Fibroblast of lung (primary cell): ENCODE data around the gene CORO2B. TPM values are rescaled to one million over a fixed set of nuclear protein-coding genes. Genes with fewer than 3 reads are reported as not detected.

Experiments
- DNase-seq, 2 donors: peaks; one replicate each; pipeline versions ENCODE4 v3.0.0 to v3.0.0-alpha.2; 2010; ENCODE audit warnings: low read depth in 2 of 2
- H2AFZ ChIP-seq: 2 replicates; pipeline ENCODE4 v1.5.1; 2012; ENCODE audit warnings: low read length, control low read depth, inconsistent platforms
- H3K27ac ChIP-seq: 2 replicates; pipeline ENCODE4 v1.5.1; 2011; ENCODE audit warnings: low read length, control low read depth; ENCODE audit not compliant: insufficient read depth
- H3K27me3 ChIP-seq: 2 replicates; pipeline ENCODE4 v1.5.1; 2011; ENCODE audit warnings: mild to moderate bottlenecking, low read length; ENCODE audit not compliant: control insufficient read depth, insufficient read depth
- H3K36me3 ChIP-seq: 2 replicates; pipeline ENCODE4 v1.5.1; 2011; ENCODE audit warnings: low read length; ENCODE audit not compliant: control insufficient read depth, insufficient read depth
- H3K4me1 ChIP-seq: 2 replicates; pipeline ENCODE4 v1.5.1; 2011; ENCODE audit warnings: low read length; ENCODE audit not compliant: control insufficient read depth, insufficient read depth; ENCODE audit errors: extremely low read depth
- H3K4me2 ChIP-seq: 2 replicates; pipeline ENCODE4 v1.5.1; 2011; ENCODE audit warnings: low read length, control low read depth; ENCODE audit not compliant: insufficient read depth; ENCODE audit errors: extremely low read depth
- H3K4me3 ChIP-seq, 4 experiments: fragments of 200-600 bp in 1 of 4; sonication (generic) in 1 of 4; replicated peaks in 1 of 4; 2 replicates each; pipeline ENCODE4 v1.5.1; 2011 to 2016; ENCODE audit warnings: low read length in 4 of 4, low read depth in 3 of 4, mild to moderate bottlenecking in 3 of 4, control low read depth in 2 of 4, inconsistent platforms in 1 of 4, mixed read lengths in 1 of 4; ENCODE audit not compliant: insufficient read depth in 1 of 4; ENCODE audit errors: control extremely low read depth in 1 of 4
- H3K79me2 ChIP-seq: 2 replicates; pipeline ENCODE4 v1.5.1; 2012; ENCODE audit warnings: mild to moderate bottlenecking, low read length, inconsistent platforms; ENCODE audit not compliant: control insufficient read depth, insufficient read depth
- H3K9ac ChIP-seq: 2 replicates; pipeline ENCODE4 v1.5.1; 2011; ENCODE audit warnings: mild to moderate bottlenecking, low read length, control low read depth; ENCODE audit not compliant: insufficient read depth
- H3K9me3 ChIP-seq: 2 replicates; pipeline ENCODE4 v1.5.1; 2012; ENCODE audit warnings: low read depth, low read length; ENCODE audit not compliant: control insufficient read depth, insufficient read depth
- H4K20me1 ChIP-seq: 2 replicates; pipeline ENCODE4 v1.5.1; 2011; ENCODE audit warnings: low read length; ENCODE audit not compliant: control insufficient read depth, insufficient read depth; ENCODE audit errors: extremely low read depth
- EZH2 ChIP-seq: IDR thresholded peaks from 2 replicates; pipeline ENCODE4 v1.5.1; 2012; ENCODE audit warnings: low read length, control low read depth, mild to moderate bottlenecking; ENCODE audit errors: missing control alignments
- polyA plus RNA-seq, 2 donors: library from polyadenylated mRNA; depleted of rRNA in 1 of 2; stranded (reverse) in 1 of 2; unstranded in 1 of 2; fragments of >200 nt; gene quantifications; 2 replicates each; pipeline ENCODE4 v1.2.1, GENCODE V29; 2011 to 2012; ENCODE audit warnings: missing spikeins in 1 of 2
- total RNA-seq: library from RNA; depleted of rRNA; stranded (reverse); fragments of >200 nt; gene quantifications from 2 replicates; pipeline ENCODE4 v1.2.1, GENCODE V29; 2014
- TF ChIP-seq, protein P1 (sequence below), 2 donors: IDR thresholded peaks in 1 of 2; conservative IDR thresholded peaks in 1 of 2; 1 replicate in 1 of 2; 2 replicates in 1 of 2; pipeline ENCODE4 v1.5.1; 2011 to 2012; ENCODE audit warnings: low read length in 2 of 2, control low read depth in 1 of 2, inconsistent platforms in 1 of 2, low read depth in 1 of 2, mild to moderate bottlenecking in 1 of 2

CORO2B gene
- total and polyA plus RNA-seq, 2 donors (not counting 1 experiment from before 2014, with no cell fraction given) = 17.5 to 25.3 TPM

- no peak for DNase-seq
- H3K79me2 ChIP-seq = no peaks in the 10 kb centered on the region
- H3K27me3 ChIP-seq = no peaks in the 10 kb centered on the region
- H3K36me3 ChIP-seq = peaks cover 18% of the 10 kb centered on the region
- no peak overlapping the region for H3K9ac ChIP-seq
- no peak overlapping the region for H2AFZ ChIP-seq
- no peak overlapping the region for H3K4me3 ChIP-seq
- no peaks in the 10 kb centered on the region for H3K9me3 ChIP-seq
- no peak overlapping the region for H3K27ac ChIP-seq
- H4K20me1 ChIP-seq = no peaks in the 10 kb centered on the region
- TF ChIP-seq, protein P1, sequence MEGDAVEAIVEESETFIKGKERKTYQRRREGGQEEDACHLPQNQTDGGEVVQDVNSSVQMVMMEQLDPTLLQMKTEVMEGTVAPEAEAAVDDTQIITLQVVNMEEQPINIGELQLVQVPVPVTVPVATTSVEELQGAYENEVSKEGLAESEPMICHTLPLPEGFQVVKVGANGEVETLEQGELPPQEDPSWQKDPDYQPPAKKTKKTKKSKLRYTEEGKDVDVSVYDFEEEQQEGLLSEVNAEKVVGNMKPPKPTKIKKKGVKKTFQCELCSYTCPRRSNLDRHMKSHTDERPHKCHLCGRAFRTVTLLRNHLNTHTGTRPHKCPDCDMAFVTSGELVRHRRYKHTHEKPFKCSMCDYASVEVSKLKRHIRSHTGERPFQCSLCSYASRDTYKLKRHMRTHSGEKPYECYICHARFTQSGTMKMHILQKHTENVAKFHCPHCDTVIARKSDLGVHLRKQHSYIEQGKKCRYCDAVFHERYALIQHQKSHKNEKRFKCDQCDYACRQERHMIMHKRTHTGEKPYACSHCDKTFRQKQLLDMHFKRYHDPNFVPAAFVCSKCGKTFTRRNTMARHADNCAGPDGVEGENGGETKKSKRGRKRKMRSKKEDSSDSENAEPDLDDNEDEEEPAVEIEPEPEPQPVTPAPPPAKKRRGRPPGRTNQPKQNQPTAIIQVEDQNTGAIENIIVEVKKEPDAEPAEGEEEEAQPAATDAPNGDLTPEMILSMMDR (conservative IDR thresholded peaks at IDR 0.05 in 1 of 2, IDR thresholded peaks at IDR 0.05 in 1 of 2; ENCODE audit: low read depth in 1 of 2, low read length in 2 of 2) = no peak
- TF ChIP-seq EZH2 = no peak
- H3K4me2 ChIP-seq = no peak overlapping the region
- no peaks in the 10 kb centered on the region for H3K4me1 ChIP-seq
Measured at GRCh38 chr15:68715111-68715510, 136.3 kb downstream of the CORO2B start.

DNA sequence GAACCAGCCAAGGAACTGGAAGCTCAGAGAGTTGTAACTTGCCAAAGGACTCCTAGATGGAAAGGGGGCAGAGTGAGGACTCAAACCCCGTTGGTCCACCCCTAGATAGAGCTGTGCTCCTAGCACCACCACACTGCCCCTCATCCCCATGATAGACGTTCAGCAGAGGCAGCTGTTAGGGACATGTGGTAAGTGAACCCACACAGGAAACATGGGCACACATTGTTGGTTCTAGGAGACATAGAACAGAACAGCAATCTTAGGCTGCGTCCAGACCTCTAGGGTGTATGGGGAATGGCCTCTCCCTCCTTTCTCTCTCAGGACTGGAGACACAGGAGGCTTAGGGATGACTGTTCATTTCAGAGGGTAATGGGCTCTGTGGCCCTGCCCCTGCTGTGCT lies 139.2 kb downstream of the CORO2B start:
- H3K9me3 ChIP-seq = no peaks in the 10 kb centered on the region
- H3K36me3 ChIP-seq = peaks cover 11% of the 10 kb centered on the region
- DNase-seq = no peak
- no peak overlapping the region for H3K4me2 ChIP-seq
- no peak for TF ChIP-seq EZH2
- TF ChIP-seq, protein P1 (conservative IDR thresholded peaks at IDR 0.05 in 1 of 2, IDR thresholded peaks at IDR 0.05 in 1 of 2; ENCODE audit: low read depth in 1 of 2, low read length in 2 of 2) = no peak
- H2AFZ ChIP-seq = no peak overlapping the region
- H3K4me1 ChIP-seq = no peaks in the 10 kb centered on the region
- no peak overlapping the region for H3K9ac ChIP-seq
- no peaks in the 10 kb centered on the region for H4K20me1 ChIP-seq
- no peak overlapping the region for H3K27ac ChIP-seq
- no peaks in the 10 kb centered on the region for H3K79me2 ChIP-seq
- no peaks in the 10 kb centered on the region for H3K27me3 ChIP-seq
- H3K4me3 ChIP-seq = no peak overlapping the region

GRCh38 chr15:68718468-68718867 lies 139.7 kb downstream of the CORO2B start:
- no peak overlapping the region for H2AFZ ChIP-seq

More at GRCh38 chr15:68718468-68718867, 139.7 kb downstream of the CORO2B start:
- no peaks in the 10 kb centered on the region for H4K20me1 ChIP-seq
- H3K36me3 ChIP-seq = peaks cover 11% of the 10 kb centered on the region
- H3K4me2 ChIP-seq = no peak overlapping the region
- no peaks in the 10 kb centered on the region for H3K4me1 ChIP-seq
- H3K27me3 ChIP-seq = no peaks in the 10 kb centered on the region
- no peaks in the 10 kb centered on the region for H3K9me3 ChIP-seq
- no peaks in the 10 kb centered on the region for H3K79me2 ChIP-seq
- H3K27ac ChIP-seq = no peak overlapping the region
- no peak overlapping the region for H3K4me3 ChIP-seq
- H3K9ac ChIP-seq = no peak overlapping the region
- DNase-seq = no peak
- TF ChIP-seq EZH2 = no peak
- TF ChIP-seq, protein P1 (conservative IDR thresholded peaks at IDR 0.05 in 1 of 2, IDR thresholded peaks at IDR 0.05 in 1 of 2; ENCODE audit: low read depth in 1 of 2, low read length in 2 of 2) = no peak
